B cell (primary cell): ENCODE measurements around the gene GMPPA. TPM values are rescaled to one million over a fixed set of nuclear protein-coding genes. Genes with fewer than 3 reads are reported as not detected.

ENCODE experiments used
- ATAC-seq: fragments of 200-7000 bp; cut with Tn5 transposase; one replicate; pipeline ENCODE4 v1.10.0; 2021; ENCODE audit warnings: low read depth, mild to moderate bottlenecking, moderate number of reproducible peaks, moderate library complexity
- CTCF ChIA-PET: fragments of 350-600 bp; sonication (Branson Sonifier 250); formaldehyde crosslinking; loops from one replicate; lab custom pipeline; 2021; ENCODE audit warnings: antibody characterized with exemption, inconsistent platforms; lab: Charles Lee
- POLR2A ChIA-PET: fragments of 350-600 bp; sonication (Branson Sonifier 250); formaldehyde crosslinking; loops from one replicate; lab custom pipeline; 2021; ENCODE audit warnings: antibody characterized with exemption; lab: Charles Lee
- DNase-seq: peaks from one replicate; pipeline ENCODE4 v3.0.0; 2013
- H2AFZ ChIP-seq: 2 replicates; pipeline ENCODE4 v1.6.1; 2012; ENCODE audit warnings: mild to moderate bottlenecking, low read depth, low read length; ENCODE audit not compliant: insufficient read depth, poor library complexity, severe bottlenecking
- H3K27ac ChIP-seq, 2 donors: 1 replicate in 1 of 2; 2 replicates in 1 of 2; pipeline ENCODE4 v1.5.1; 2012 to 2013; ENCODE audit warnings: low read length in 2 of 2, mild to moderate bottlenecking in 2 of 2, moderate library complexity in 1 of 2
- H3K27me3 ChIP-seq, 4 experiments: fragments of 200-600 bp in 1 of 4; sonication (generic) in 1 of 4; replicated peaks in 1 of 4; 1 replicate in 2 of 4; 2 replicates in 2 of 4; pipeline versions ENCODE4 v1.6.1 to v1.7.0; 2013 to 2016; ENCODE audit warnings: low read length in 3 of 4, mild to moderate bottlenecking in 2 of 4, mixed read lengths in 1 of 4, moderate library complexity in 1 of 4; ENCODE audit not compliant: insufficient read depth in 4 of 4, control insufficient read depth in 3 of 4; ENCODE audit errors: control extremely low read depth in 1 of 4
- H3K36me3 ChIP-seq, 2 experiments: replicated peaks in 1 of 2; 1 replicate in 1 of 2; 2 replicates in 1 of 2; pipeline versions ENCODE4 v1.6.1 to v1.7.1; 2013; ENCODE audit warnings: low read length in 1 of 2; ENCODE audit not compliant: insufficient read depth in 2 of 2, control insufficient read depth in 1 of 2; ENCODE audit errors: control extremely low read depth in 1 of 2, extremely low read depth in 1 of 2
- H3K4me1 ChIP-seq, 2 donors: fragments of 200-600 bp in 1 of 2; sonication (generic) in 1 of 2; 1 replicate in 1 of 2; 2 replicates in 1 of 2; pipeline versions ENCODE4 v1.5.1 to v1.6.1; 2013 to 2017; ENCODE audit warnings: low read length in 2 of 2; ENCODE audit not compliant: control insufficient read depth in 2 of 2, insufficient read depth in 2 of 2
- H3K4me2 ChIP-seq: replicated peaks from 2 replicates; pipeline ENCODE3; 2012; ENCODE audit warnings: mild to moderate bottlenecking, low read depth, low read length; ENCODE audit not compliant: poor library complexity, severe bottlenecking
- H3K4me3 ChIP-seq, 5 experiments: fragments of 200-600 bp in 1 of 5; sonication (generic) in 1 of 5; 1 replicate in 3 of 5; 2 replicates in 2 of 5; pipeline versions ENCODE4 v1.5.1 to v1.7.0; 2011 to 2016; ENCODE audit warnings: low read length in 4 of 5, mild to moderate bottlenecking in 4 of 5, low read depth in 2 of 5, control low read depth in 1 of 5, moderate library complexity in 1 of 5; ENCODE audit not compliant: insufficient read depth in 1 of 5; ENCODE audit errors: control extremely low read depth in 1 of 5, extremely low read depth in 1 of 5
- H3K79me2 ChIP-seq: fragments of 200-600 bp; sonication (generic); one replicate; pipeline ENCODE4 v1.6.0; 2016; ENCODE audit warnings: low read length; ENCODE audit not compliant: control insufficient read depth, insufficient read depth
- H3K9ac ChIP-seq: fragments of 200-600 bp; sonication (generic); 2 replicates; pipeline ENCODE4 v1.6.1; 2017; ENCODE audit warnings: mild to moderate bottlenecking, low read length, moderate library complexity
- H3K9me3 ChIP-seq, 3 donors: one replicate each; pipeline versions ENCODE4 v1.6.1 to v1.7.1; 2013; ENCODE audit warnings: low read length in 2 of 3; ENCODE audit not compliant: control insufficient read depth in 2 of 3, insufficient read depth in 1 of 3; ENCODE audit errors: control extremely low read depth in 1 of 3
- H4K20me1 ChIP-seq: 2 replicates; pipeline ENCODE4 v1.6.0; 2012; ENCODE audit warnings: mild to moderate bottlenecking, low read length; ENCODE audit not compliant: insufficient read depth, control insufficient read depth, poor library complexity, severe bottlenecking
- H3K27ac Mint-ChIP-seq: one replicate; pipeline ENCODE4 v1.8.0; 2021; ENCODE audit warnings: mixed read lengths
- H3K27me3 Mint-ChIP-seq: one replicate; pipeline ENCODE4 v1.8.0; 2021; ENCODE audit warnings: mixed read lengths
- H3K4me1 Mint-ChIP-seq: one replicate; pipeline ENCODE4 v1.8.0; 2021; ENCODE audit warnings: mixed read lengths
- H3K4me3 Mint-ChIP-seq: one replicate; pipeline ENCODE4 v1.8.0; 2021; ENCODE audit warnings: mixed read lengths
- H3K9me3 Mint-ChIP-seq: one replicate; pipeline ENCODE4 v1.8.0; 2022; ENCODE audit warnings: mixed read lengths; ENCODE audit not compliant: insufficient read depth
- EZH2 ChIP-seq: IDR thresholded peaks from 2 replicates; pipeline ENCODE4 v1.6.1; 2012; ENCODE audit warnings: borderline replicate concordance, low read depth, mild to moderate bottlenecking, moderate library complexity, low read length; ENCODE audit not compliant: insufficient read depth, poor library complexity, severe bottlenecking
- WGBS: methylation state at CpG from one replicate; pipeline ENCODE4 v1.1.5; 2013; ENCODE audit warnings: missing lambda C conversion rate; ENCODE audit not compliant: insufficient coverage; 5-methylcytosine and 5-hydroxymethylcytosine counted together
- intact Hi-C: fragments of 100-400 bp; cut with micrococcal nuclease; formaldehyde crosslinking; loops from one replicate; pipeline ENCODE4 v1.10.0; 2022
- polyA plus RNA-seq: library from polyadenylated mRNA; depleted of rRNA; stranded (reverse); fragments of >200 nt; gene quantifications from 2 replicates; pipeline ENCODE4 v1.2.3, GENCODE V29; 2012
- total RNA-seq, 2 donors: library from RNA; stranded (reverse); fragments of 120-200 nt in 1 of 2; gene quantifications; 1 replicate in 1 of 2; 2 replicates in 1 of 2; pipeline versions ENCODE4 v1.2.3 to v1.2.4, GENCODE V29; 2013 to 2022
- TF ChIP-seq, protein P1 (sequence below): fragments of 200-600 bp; IDR thresholded peaks from one replicate; pipeline ENCODE4 v1.8.0; 2022; ENCODE audit warnings: antibody characterized with exemption, mild to moderate bottlenecking

The GMPPA gene
- total and polyA plus RNA-seq, 2 donors (not counting 1 experiment from before 2014, with no cell fraction given), result 27.8 to 67.9 TPM

DNA sequence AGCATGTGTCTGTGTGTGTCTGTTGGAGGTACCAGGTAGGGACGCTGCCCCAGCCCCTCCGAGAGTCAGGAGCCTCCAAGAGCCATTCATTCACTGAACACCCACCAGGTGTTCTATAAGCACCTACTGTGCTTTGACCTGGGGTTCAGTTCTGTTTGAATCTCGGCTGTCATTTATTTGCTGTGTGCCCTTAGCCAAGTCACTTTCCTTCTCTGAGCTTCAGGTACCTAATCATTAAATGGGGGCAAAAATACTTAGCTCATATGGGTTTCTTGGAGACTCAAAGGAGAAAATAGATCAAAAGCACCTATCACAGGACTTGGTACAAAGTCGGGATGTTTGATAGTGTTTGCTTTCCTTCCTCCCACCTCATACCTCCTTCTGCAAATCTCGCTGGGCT is 28.8 kb downstream of the GMPPA start:
- DNase-seq (no peak), ATAC-seq (no peak)
- WGBS, result 86% methylated on average over 1 of the region's 5 CpGs

More for the DNA sequence above, 28.8 kb downstream of the GMPPA start:
- TF ChIP-seq EZH2, result no peak
- TF ChIP-seq, protein P1, sequence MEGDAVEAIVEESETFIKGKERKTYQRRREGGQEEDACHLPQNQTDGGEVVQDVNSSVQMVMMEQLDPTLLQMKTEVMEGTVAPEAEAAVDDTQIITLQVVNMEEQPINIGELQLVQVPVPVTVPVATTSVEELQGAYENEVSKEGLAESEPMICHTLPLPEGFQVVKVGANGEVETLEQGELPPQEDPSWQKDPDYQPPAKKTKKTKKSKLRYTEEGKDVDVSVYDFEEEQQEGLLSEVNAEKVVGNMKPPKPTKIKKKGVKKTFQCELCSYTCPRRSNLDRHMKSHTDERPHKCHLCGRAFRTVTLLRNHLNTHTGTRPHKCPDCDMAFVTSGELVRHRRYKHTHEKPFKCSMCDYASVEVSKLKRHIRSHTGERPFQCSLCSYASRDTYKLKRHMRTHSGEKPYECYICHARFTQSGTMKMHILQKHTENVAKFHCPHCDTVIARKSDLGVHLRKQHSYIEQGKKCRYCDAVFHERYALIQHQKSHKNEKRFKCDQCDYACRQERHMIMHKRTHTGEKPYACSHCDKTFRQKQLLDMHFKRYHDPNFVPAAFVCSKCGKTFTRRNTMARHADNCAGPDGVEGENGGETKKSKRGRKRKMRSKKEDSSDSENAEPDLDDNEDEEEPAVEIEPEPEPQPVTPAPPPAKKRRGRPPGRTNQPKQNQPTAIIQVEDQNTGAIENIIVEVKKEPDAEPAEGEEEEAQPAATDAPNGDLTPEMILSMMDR, result no peak
- Histone ChIP-seq H3K79me2 (no peaks in the 10 kb centered on the region), H3K9ac (no peak overlapping the region), H3K4me1 (peaks cover 12 to 14% of the 10 kb centered on the region in 2 donors), H2AFZ (no peak overlapping the region), H3K27me3 (peaks cover 1 to 76% (median 37%) of the 10 kb centered on the region in 4 experiments), H3K4me3 (no peak overlapping the region), H3K9me3 (peaks cover 0 to 4% (median 0%) of the 10 kb centered on the region in 3 donors), H4K20me1 (no peaks in the 10 kb centered on the region), H3K4me2 (no peak overlapping the region), H3K27ac (no peak overlapping the region), H3K36me3 (no peaks in the 10 kb centered on the region)
- Mint-ChIP-seq H3K27ac (no peak overlapping the region), H3K27me3 (peaks cover 74% of the 10 kb centered on the region), H3K9me3 (no peaks in the 10 kb centered on the region), H3K4me3 (no peak overlapping the region), H3K4me1 (peaks cover 7% of the 10 kb centered on the region)
- intact Hi-C loops, result no loop called here
- CTCF ChIA-PET, result interaction anchor here (0.6 to 8.8 kb wide), 7 partner anchors 14 to 124 kb away, joined by 4 to 146 read pairs (median 29); partner anchors contain the start of gene GMPPA
- POLR2A ChIA-PET, result no interaction called here
